Endothelial cell (in vitro differentiated cells): ENCODE results near the gene B9D2. TPM values are rescaled to one million over a fixed set of nuclear protein-coding genes. Genes with fewer than 3 reads are reported as not detected.

ENCODE experiments used
- DNase-seq: peaks from one replicate; pipeline ENCODE4 v3.0.0; 2021; ENCODE audit warnings: low spot score
- H3K27ac Mint-ChIP-seq: one replicate; pipeline ENCODE4 v1.8.0; 2021; ENCODE audit warnings: mixed read lengths, inconsistent platforms; ENCODE audit not compliant: unreplicated experiment
- H3K27me3 Mint-ChIP-seq: one replicate; pipeline ENCODE4 v1.8.0; 2021; ENCODE audit warnings: mild to moderate bottlenecking, moderate library complexity, mixed read lengths, inconsistent platforms; ENCODE audit not compliant: unreplicated experiment
- H3K36me3 Mint-ChIP-seq: one replicate; pipeline ENCODE4 v1.8.0; 2021; ENCODE audit warnings: mild to moderate bottlenecking, low read depth, mixed read lengths, inconsistent platforms; ENCODE audit not compliant: unreplicated experiment
- H3K4me1 Mint-ChIP-seq: one replicate; pipeline ENCODE4 v1.8.0; 2021; ENCODE audit warnings: mild to moderate bottlenecking, mixed read lengths, inconsistent platforms; ENCODE audit not compliant: unreplicated experiment
- H3K4me3 Mint-ChIP-seq: one replicate; pipeline ENCODE4 v1.8.0; 2021; ENCODE audit warnings: mild to moderate bottlenecking, mixed read lengths, inconsistent platforms; ENCODE audit not compliant: unreplicated experiment
- H3K9me3 Mint-ChIP-seq: one replicate; pipeline ENCODE4 v1.8.0; 2021; ENCODE audit warnings: mixed read lengths, inconsistent platforms; ENCODE audit not compliant: unreplicated experiment
- total RNA-seq: library from RNA; stranded (reverse); fragmentation: NEBNext Ultra II Directional; extraction: Animal tissue kit (Norgen Biotek cat#: 25700); gene quantifications from one replicate; pipeline ENCODE4 v1.2.1, GENCODE V29; 2021; ENCODE audit not compliant: unreplicated experiment
- TF ChIP-seq, protein P1 (sequence below): fragments of 200-600 bp; sonication (generic); IDR thresholded peaks from one replicate; pipeline ENCODE4 v1.5.0; 2021; ENCODE audit warnings: antibody characterized with exemption; ENCODE audit not compliant: unreplicated experiment

The B9D2 gene
- total RNA-seq, 1 donor from 2014 or later, result 6.8 TPM

DNA sequence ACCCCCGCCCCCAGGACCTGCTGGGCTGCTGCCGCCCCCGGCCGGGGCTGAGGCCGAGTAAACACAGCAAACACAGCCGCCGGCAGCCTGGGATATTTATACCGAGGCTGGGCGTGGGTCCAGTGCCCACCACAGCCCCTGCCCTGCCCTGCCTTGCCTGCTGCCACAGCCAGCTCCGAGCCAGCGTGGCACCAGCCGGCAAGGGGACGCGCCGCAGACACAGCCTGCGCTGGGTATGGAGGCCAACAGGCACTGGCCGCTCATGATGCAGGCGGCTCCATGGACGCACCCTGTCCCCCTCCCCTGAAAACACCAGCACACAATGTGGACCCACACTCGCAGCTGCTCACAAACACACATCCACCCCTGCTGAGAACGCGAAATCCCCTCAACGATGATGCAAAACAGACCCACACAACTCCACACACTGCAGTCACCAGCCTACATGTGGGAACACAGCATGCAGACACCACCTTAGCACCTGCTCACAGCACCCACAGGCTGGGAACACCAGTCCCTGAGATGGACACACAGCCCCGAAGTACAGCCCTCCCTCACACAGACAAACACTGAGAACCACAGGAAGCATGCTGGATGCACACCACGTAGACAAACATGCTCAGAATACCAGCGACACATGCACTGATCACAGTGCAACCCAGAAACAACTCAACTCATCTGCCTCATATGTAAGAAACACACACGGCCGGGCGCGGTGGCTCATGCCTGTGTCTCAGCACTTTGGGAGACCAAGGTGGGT lies 37.8 kb downstream of the B9D2 start:
- no peak for DNase-seq
- Mint-ChIP-seq H3K36me3 (peaks cover 38% of the 10 kb centered on the region), H3K27ac (peak overlapping the region; percentile 95), H3K27me3 (peaks cover 28% of the 10 kb centered on the region), H3K4me1 (peaks cover 63% of the 10 kb centered on the region), H3K4me3 (peak overlapping the region; percentile 86), H3K9me3 (no peaks in the 10 kb centered on the region)
- TF ChIP-seq, protein P1, sequence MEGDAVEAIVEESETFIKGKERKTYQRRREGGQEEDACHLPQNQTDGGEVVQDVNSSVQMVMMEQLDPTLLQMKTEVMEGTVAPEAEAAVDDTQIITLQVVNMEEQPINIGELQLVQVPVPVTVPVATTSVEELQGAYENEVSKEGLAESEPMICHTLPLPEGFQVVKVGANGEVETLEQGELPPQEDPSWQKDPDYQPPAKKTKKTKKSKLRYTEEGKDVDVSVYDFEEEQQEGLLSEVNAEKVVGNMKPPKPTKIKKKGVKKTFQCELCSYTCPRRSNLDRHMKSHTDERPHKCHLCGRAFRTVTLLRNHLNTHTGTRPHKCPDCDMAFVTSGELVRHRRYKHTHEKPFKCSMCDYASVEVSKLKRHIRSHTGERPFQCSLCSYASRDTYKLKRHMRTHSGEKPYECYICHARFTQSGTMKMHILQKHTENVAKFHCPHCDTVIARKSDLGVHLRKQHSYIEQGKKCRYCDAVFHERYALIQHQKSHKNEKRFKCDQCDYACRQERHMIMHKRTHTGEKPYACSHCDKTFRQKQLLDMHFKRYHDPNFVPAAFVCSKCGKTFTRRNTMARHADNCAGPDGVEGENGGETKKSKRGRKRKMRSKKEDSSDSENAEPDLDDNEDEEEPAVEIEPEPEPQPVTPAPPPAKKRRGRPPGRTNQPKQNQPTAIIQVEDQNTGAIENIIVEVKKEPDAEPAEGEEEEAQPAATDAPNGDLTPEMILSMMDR, result no peak

DNA sequence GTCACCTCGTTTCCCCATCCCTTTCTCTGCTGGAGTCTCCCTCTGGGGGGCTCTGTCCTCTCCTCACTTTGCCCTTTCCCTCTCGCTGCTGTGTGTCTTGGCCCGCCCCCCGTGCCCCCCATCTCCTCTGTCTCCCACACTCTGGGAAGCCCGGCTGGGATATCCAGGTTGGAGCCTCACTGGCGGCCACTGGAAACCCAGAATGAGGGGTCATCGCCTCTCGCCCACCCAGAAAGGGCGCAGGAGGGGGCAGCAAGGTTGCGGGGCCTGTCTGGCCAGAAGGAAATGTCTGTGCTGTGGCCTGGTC lies 38.4 kb downstream of the B9D2 start:
- H3K9me3 Mint-ChIP-seq, result no peaks in the 10 kb centered on the region
- H3K27ac Mint-ChIP-seq, result peak overlapping the region; percentile 84
- peaks cover 28% of the 10 kb centered on the region for H3K27me3 Mint-ChIP-seq
- H3K4me1 Mint-ChIP-seq, result peaks cover 61% of the 10 kb centered on the region
- DNase-seq, result no peak
- H3K4me3 Mint-ChIP-seq, result peak overlapping the region; percentile 83
- TF ChIP-seq, protein P1, result no peak
- H3K36me3 Mint-ChIP-seq, result peaks cover 37% of the 10 kb centered on the region

DNA sequence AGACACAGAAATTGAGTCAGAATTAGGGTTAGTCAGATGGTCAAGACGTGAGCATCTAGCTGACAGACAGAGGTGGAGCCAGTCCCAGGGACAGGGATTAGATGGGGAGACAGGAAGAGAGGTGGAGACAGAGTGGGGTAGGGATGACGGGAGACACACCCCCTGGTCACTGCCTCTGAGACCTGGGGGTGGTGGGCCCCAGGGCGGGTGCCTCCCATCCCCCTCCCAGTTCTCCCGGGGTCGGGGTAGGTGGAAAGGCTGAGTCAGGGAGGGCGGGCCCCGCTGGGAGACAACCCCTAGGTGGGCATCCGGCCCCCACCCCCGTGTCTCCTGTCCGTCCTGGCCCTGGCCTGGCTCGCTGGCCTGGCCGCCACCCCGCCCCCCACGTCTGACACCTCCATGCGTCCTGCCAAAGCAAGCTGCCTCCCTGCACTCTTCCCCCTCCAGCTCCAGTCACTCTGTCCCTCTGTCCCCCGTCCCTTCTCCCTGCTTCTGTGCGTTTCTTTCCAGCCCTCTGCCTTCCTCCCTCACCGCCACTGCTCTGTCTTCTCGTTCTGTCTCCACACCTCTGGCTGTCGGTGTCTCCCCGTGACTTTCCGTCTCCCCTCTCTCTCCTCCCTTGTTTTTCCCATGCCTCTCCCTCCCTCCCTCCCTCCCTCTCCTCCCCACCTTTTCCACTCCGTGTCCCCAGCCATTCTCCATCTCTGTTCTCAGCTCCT lies 38.9 kb downstream of the B9D2 start:
- H3K27ac Mint-ChIP-seq, result peak overlapping the region; percentile 84
- H3K4me1 Mint-ChIP-seq, result peaks cover 59% of the 10 kb centered on the region
- DNase-seq, result peak; percentile 65
- TF ChIP-seq, protein P1, result no peak
- peaks cover 28% of the 10 kb centered on the region for H3K27me3 Mint-ChIP-seq
- H3K36me3 Mint-ChIP-seq, result peaks cover 33% of the 10 kb centered on the region
- no peaks in the 10 kb centered on the region for H3K9me3 Mint-ChIP-seq
- peak overlapping the region; percentile 83 for H3K4me3 Mint-ChIP-seq

DNA sequence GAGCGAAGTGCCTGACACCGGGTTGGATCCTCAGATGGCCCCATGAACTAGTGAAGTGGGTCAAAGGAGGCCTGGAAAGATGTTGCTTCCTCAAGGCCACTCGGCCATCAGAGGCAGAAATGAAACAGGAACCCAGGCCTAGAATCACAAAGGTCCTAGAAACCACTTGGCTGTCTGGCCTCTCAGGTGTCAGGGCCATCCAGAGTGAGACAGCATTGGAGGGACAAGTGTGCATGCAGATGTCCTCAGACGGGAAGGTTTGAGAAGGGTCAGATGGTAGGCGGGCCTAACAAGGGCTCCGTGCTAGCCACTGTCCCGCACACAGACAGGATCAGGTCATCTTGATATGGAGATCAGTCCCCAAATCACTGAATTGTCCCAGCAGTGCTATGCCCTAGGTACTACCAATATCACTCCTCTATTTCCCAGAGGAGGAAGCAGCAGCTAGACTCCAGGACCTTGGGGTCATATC lies 39.7 kb downstream of the B9D2 start:
- DNase-seq, result no peak
- H3K4me1 Mint-ChIP-seq, result peaks cover 59% of the 10 kb centered on the region
- TF ChIP-seq, protein P1, result no peak
- peak overlapping the region; percentile 67 for H3K27ac Mint-ChIP-seq
- peaks cover 31% of the 10 kb centered on the region for H3K27me3 Mint-ChIP-seq
- no peaks in the 10 kb centered on the region for H3K9me3 Mint-ChIP-seq
- H3K36me3 Mint-ChIP-seq, result peaks cover 38% of the 10 kb centered on the region
- no peak overlapping the region for H3K4me3 Mint-ChIP-seq
